Right kidney (tissue), 1 donor: ENCODE measurements around the gene PCBD1.

ENCODE experiments used
- DNase-seq: peaks from one replicate; pipeline ENCODE4 v3.0.0-alpha.2; 2016

The PCBD1 gene

DNA sequence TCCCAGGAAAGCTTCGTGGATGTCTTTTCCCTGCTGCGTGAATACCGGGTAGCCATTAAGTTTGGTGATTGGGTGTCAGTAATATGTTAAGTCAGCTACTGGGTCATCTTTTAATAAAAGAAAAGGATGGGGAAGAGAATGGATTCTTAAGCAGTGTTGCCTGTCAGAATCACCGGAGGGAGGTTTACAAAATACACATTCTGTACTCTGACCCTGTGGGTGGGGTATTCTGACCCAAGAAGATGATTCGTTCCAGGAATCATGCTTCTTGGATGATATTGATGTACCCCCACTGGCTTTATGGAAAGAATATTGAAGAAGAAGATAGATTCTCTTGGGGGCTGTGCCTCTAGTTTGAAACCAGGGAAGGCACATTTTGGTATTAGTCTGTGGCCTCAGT is 54.3 kb downstream of the PCBD1 start:
- no peak for DNase-seq

DNA sequence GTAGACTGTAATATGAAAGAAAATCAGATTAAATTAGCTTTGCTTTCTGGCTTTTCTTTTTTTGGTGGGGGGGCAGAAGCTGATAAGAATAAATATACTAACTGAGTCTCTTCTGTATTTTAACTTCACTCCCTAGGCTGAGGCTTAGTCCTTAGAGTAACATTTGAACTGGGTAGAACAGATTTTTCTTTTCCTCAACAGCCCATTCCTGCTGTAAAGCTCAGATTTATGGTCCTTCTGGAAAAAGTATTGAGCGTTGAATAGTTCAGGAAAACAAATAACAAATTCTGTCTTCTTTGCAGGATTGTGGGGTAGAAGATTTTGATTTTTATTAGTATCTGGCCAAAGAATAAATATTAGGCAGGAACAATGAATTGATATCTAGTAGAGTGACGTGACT is 54.8 kb downstream of the PCBD1 start:
- DNase-seq: no peak
